Sigmoid colon (tissue), 7 donors: ENCODE data around the gene PIK3C2G. TPM values are rescaled to one million over a fixed set of nuclear protein-coding genes. Genes with fewer than 3 reads are reported as not detected.

Experiments
- DNase-seq: peaks from one replicate; pipeline ENCODE4 v3.0.0-alpha.2; 2019
- H3K27ac ChIP-seq, 4 donors: fragments of 200-600 bp; sonication (generic); one replicate each; pipeline ENCODE4 v1.5.1; 2016 to 2019; ENCODE audit warnings: mild to moderate bottlenecking in 1 of 4
- H3K27me3 ChIP-seq, 3 donors: fragments of 200-600 bp; sonication (generic); one replicate each; pipeline ENCODE4 v1.5.1; 2019; ENCODE audit warnings: mild to moderate bottlenecking in 1 of 3
- H3K36me3 ChIP-seq, 4 donors: fragments of 200-600 bp; sonication (generic); one replicate each; pipeline ENCODE4 v1.5.1; 2016 to 2019
- H3K4me1 ChIP-seq, 4 donors: fragments of 200-600 bp; sonication (generic); one replicate each; pipeline ENCODE4 v1.5.1; 2017 to 2019
- H3K4me3 ChIP-seq, 4 donors: fragments of 200-600 bp; sonication (generic); one replicate each; pipeline ENCODE4 v1.5.1; 2017 to 2019; ENCODE audit warnings: mild to moderate bottlenecking in 2 of 4, moderate library complexity in 1 of 4
- H3K9me3 ChIP-seq, 4 donors: fragments of 200-600 bp in 3 of 4; sonication (generic) in 3 of 4; one replicate each; pipeline versions ENCODE4 v1.5.1 to v1.6.1; 2013 to 2019
- EP300 ChIP-seq, 4 donors: sonication (generic); formaldehyde crosslinking; IDR thresholded peaks; one replicate each; pipeline ENCODE4 v1.6.1; 2017; ENCODE audit warnings: antibody characterized with exemption in 4 of 4
- POLR2A ChIP-seq, 2 donors: fragments of 450-650 bp; IDR thresholded peaks; one replicate each; pipeline ENCODE4 v1.6.1; 2016; ENCODE audit warnings: antibody characterized with exemption in 2 of 2, mild to moderate bottlenecking in 2 of 2, moderate library complexity in 2 of 2
- POLR2AphosphoS5 ChIP-seq, 4 donors: sonication (generic); formaldehyde crosslinking; IDR thresholded peaks; one replicate each; pipeline ENCODE4 v1.6.1; 2017; ENCODE audit warnings: antibody characterized with exemption in 4 of 4
- WGBS, 2 donors: extraction: QIAGEN DNeasy Blood & Tissue Kit; methylation state at CpG; one replicate each; pipeline ENCODE4 v1.1.7; 2013; 5-methylcytosine and 5-hydroxymethylcytosine counted together
- intact Hi-C: fragments of 100-400 bp; cut with DNase I; formaldehyde crosslinking; loops from one replicate; pipeline ENCODE4 v1.15.1; 2023
- polyA plus RNA-seq, 3 donors: library from polyadenylated mRNA; stranded (reverse); fragments of 200-250 nt; gene quantifications; one replicate each; pipeline ENCODE4 v1.2.3, GENCODE V29; 2013
- total RNA-seq, 4 donors: library from RNA; depleted of rRNA; stranded (reverse); fragments of >200 nt; gene quantifications; one replicate each; pipeline ENCODE4 v1.1.0, GENCODE V29; 2016
- TF ChIP-seq, protein P1 (sequence below), 4 experiments: fragments of 450-650 bp in 3 of 4; fragments of 200-600 bp in 1 of 4; IDR thresholded peaks; one replicate each; pipeline ENCODE4 v1.5.1; 2016 to 2019; ENCODE audit warnings: antibody characterized with exemption in 4 of 4, mild to moderate bottlenecking in 3 of 4, moderate library complexity in 2 of 4
- donor health status: healthy with polysubstance abuse.
- donor health status: Bipolar disorder and iron deficiency.
- donor health status: healthy.

Gene PIK3C2G
- total and polyA plus RNA-seq, 7 donors: 0.07 to 1.7 (median 0.63) TPM; not detected in 1

DNA sequence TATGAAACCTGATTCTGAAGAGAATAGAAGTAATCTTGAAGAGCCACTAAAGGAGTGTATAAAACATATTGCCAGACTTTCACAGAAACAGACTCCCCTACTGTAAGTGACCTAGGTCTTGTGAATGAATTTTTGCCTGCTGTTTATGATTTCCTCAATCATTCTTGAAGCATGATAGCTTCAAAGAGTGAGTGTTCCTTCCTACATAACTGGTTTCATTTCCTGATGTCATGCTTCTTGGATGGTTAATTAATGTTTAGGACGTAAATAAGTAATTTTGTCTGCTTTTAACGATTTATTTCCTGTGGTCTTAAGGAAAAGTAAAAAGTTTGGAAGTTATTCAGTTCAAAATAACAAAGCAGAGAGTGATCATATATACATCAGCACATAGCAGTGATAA is 129.8 kb downstream of the PIK3C2G start:
- intact Hi-C loops: no loop called here
- Histone ChIP-seq H3K9me3 (no peaks in the 10 kb centered on the region), H3K27me3 (no peaks in the 10 kb centered on the region), H3K27ac (no peak overlapping the region), H3K36me3 (no peaks in the 10 kb centered on the region), H3K4me3 (no peak overlapping the region), H3K4me1 (no peaks in the 10 kb centered on the region)
- DNase-seq: no peak
- TF ChIP-seq POLR2A (IDR thresholded peaks at IDR 0.05): no peak
- TF ChIP-seq, protein P1, sequence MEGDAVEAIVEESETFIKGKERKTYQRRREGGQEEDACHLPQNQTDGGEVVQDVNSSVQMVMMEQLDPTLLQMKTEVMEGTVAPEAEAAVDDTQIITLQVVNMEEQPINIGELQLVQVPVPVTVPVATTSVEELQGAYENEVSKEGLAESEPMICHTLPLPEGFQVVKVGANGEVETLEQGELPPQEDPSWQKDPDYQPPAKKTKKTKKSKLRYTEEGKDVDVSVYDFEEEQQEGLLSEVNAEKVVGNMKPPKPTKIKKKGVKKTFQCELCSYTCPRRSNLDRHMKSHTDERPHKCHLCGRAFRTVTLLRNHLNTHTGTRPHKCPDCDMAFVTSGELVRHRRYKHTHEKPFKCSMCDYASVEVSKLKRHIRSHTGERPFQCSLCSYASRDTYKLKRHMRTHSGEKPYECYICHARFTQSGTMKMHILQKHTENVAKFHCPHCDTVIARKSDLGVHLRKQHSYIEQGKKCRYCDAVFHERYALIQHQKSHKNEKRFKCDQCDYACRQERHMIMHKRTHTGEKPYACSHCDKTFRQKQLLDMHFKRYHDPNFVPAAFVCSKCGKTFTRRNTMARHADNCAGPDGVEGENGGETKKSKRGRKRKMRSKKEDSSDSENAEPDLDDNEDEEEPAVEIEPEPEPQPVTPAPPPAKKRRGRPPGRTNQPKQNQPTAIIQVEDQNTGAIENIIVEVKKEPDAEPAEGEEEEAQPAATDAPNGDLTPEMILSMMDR (IDR thresholded peaks at IDR 0.05): no peak
- no peak for TF ChIP-seq POLR2AphosphoS5 (IDR thresholded peaks at IDR 0.05)
- no peak for TF ChIP-seq EP300 (IDR thresholded peaks at IDR 0.05)
- 16 to 23% methylated on average over 2 of the region's 2 CpGs for WGBS, 2 donors

DNA sequence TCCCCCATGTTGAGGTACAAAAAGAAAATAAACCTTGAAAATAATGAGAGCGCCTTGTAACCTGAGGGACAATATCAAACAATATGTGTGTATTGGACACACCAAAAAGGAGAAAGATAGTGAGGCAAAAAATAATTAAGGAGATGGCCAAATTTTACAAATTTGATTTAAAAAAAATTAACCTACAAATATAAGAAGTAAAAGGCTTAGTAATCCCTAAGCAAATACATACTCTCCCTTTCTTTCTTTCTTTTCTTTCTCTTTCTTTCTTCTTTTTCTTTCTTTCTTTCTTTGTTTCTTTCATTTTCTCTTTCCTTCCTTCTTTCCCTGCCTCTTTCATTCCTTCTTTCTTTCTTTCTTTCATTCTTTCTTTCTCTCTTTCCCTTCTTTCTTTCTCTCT is 133.4 kb downstream of the PIK3C2G start:
- TF ChIP-seq, protein P1 (IDR thresholded peaks at IDR 0.05): no peak
- TF ChIP-seq EP300 (IDR thresholded peaks at IDR 0.05) (no peak), POLR2A (IDR thresholded peaks at IDR 0.05) (no peak), POLR2AphosphoS5 (IDR thresholded peaks at IDR 0.05) (no peak)
- intact Hi-C loops: no loop called here
- Histone ChIP-seq H3K4me3 (no peak overlapping the region), H3K27ac (no peak overlapping the region), H3K36me3 (no peaks in the 10 kb centered on the region), H3K27me3 (no peaks in the 10 kb centered on the region), H3K9me3 (no peaks in the 10 kb centered on the region), H3K4me1 (no peaks in the 10 kb centered on the region)
- no peak for DNase-seq
- 97% methylated on average over 1 of the region's 1 CpG for WGBS, 2 donors

DNA sequence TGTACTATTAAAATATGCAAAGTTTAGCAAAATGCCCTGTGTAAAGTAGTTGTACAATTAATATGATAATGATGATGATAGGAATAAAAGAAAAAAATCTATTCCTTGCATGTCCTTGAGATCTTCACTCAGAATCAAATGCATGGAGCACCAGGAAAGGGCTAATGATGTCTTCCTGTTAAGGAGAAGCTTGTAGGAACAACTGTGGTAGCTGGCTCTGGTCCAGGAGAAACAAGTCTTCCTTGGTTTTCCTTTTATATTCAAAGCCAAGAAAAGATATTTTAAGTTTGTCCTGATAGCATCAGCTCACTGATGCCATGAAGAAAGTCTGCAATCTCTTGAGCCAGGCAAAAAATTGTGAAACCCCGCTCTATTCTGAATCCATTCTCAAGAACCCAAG is 138.9 kb downstream of the PIK3C2G start:
- no peak for DNase-seq
- Histone ChIP-seq H3K4me1 (peaks cover 0 to 12% (median 8%) of the 10 kb centered on the region in 4 donors), H3K4me3 (no peak overlapping the region), H3K27ac (no peak overlapping the region), H3K9me3 (no peaks in the 10 kb centered on the region), H3K27me3 (no peaks in the 10 kb centered on the region), H3K36me3 (no peaks in the 10 kb centered on the region)
- TF ChIP-seq POLR2AphosphoS5 (IDR thresholded peaks at IDR 0.05): no peak
- TF ChIP-seq POLR2A (IDR thresholded peaks at IDR 0.05): no peak
- TF ChIP-seq, protein P1 (IDR thresholded peaks at IDR 0.05): no peak
- no peak for TF ChIP-seq EP300 (IDR thresholded peaks at IDR 0.05)
- intact Hi-C loops: no loop called here
- 94 to 95% methylated on average over 1 of the region's 1 CpG for WGBS, 2 donors

DNA sequence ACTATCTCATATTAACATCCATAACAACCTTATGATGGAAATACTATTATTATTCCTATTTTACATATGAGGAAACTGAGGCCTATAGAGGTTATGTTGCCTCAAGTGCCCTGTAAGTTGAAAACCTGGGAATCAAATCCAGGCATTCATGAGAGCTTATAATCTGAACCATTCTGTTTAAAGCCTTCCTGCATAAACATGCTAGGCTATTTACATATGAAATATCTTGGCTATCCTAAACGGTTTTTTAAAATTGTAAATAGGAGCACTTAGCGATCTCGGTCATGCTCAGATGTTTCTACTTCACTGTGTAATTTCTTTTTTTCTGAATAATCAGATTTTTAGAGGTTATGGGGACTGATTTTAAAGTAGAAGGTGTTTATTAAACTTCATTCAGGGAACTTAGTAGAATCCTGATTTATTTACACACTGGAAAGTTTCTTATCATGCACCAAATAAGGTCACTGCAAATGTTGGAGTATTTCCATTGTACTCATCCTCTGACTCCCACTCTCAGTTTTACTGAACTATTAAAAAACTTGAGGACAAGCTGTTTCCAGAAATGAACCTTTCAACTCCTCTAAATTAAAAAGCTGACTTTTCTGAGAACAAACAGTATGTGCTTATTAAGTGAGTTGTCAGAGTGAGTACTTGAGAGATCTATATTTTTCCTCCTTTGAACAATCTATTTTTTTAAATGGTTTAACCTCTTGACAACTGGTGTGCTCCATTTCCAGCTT is 141.7 kb downstream of the PIK3C2G start:
- TF ChIP-seq POLR2AphosphoS5 (IDR thresholded peaks at IDR 0.05) (peak in 3 of 4 donors; percentile 14 to 33 (median 15)), POLR2A (IDR thresholded peaks at IDR 0.05) (no peak)
- Histone ChIP-seq H3K4me1 (peaks cover 0 to 12% (median 8%) of the 10 kb centered on the region in 4 donors), H3K36me3 (no peaks in the 10 kb centered on the region), H3K27me3 (no peaks in the 10 kb centered on the region), H3K27ac (peak overlapping the region; percentile 7 to 34 (median 28)), H3K4me3 (no peak overlapping the region), H3K9me3 (no peaks in the 10 kb centered on the region)
- 80 to 86% methylated on average over 3 of the region's 3 CpGs for WGBS, 2 donors
- no peak for DNase-seq
- intact Hi-C loops: no loop called here

DNA sequence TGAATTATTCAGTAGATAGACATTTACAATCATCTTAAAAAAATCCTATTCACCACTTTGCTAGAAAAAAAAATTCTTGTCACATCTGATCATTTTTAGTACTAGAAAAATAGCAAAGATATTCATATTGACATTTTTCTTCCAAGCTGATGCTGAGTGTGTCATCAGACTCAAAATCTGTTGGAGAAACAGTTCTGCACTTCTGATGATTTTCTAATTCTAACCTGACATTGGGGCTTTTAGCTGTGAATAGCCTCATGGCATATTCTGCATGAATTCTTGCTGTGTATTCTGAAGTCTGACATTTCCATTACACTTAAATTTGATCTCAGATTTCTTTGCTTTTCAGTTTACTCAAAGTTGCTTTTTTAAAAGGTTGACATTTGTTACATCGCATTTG is 150.1 kb downstream of the PIK3C2G start:
- H3K4me1 ChIP-seq: no peaks in the 10 kb centered on the region
- no peak overlapping the region for H3K4me3 ChIP-seq
- H3K9me3 ChIP-seq: no peaks in the 10 kb centered on the region
- WGBS, 2 donors: 84 to 92% methylated on average over 1 of the region's 1 CpG
- TF ChIP-seq POLR2AphosphoS5 (IDR thresholded peaks at IDR 0.05) (no peak), POLR2A (IDR thresholded peaks at IDR 0.05) (no peak), EP300 (IDR thresholded peaks at IDR 0.05) (no peak)
- TF ChIP-seq, protein P1 (IDR thresholded peaks at IDR 0.05): no peak
- DNase-seq: no peak
- no peaks in the 10 kb centered on the region for H3K27me3 ChIP-seq
- H3K27ac ChIP-seq: no peak overlapping the region
- intact Hi-C loops: no loop called here
- no peaks in the 10 kb centered on the region for H3K36me3 ChIP-seq
